OCI-LY1 (cell line): ENCODE data around the gene P3R3URF.

ENCODE experiments used
- H2AFZ ChIP-seq: fragments of 200-600 bp; sonication (generic), shearing (Covaris generic); 2 replicates; pipeline ENCODE4 v1.6.0; 2014; ENCODE audit warnings: antibody characterized with exemption, mild to moderate bottlenecking, low read length
- H3F3A ChIP-seq: fragments of 200-600 bp; sonication (generic), shearing (Covaris generic); 2 replicates; pipeline ENCODE4 v1.6.0; 2014; ENCODE audit warnings: mild to moderate bottlenecking, antibody characterized with exemption, low read length, moderate library complexity; ENCODE audit not compliant: insufficient read depth
- H3K27ac ChIP-seq: fragments of 200-600 bp; sonication (generic); 2 replicates; pipeline ENCODE4 v1.5.1; 2014; ENCODE audit warnings: low read length, mixed run types, mild to moderate bottlenecking, low read depth; ENCODE audit not compliant: poor library complexity, severe bottlenecking
- H3K27me3 ChIP-seq: fragments of 200-600 bp; sonication (generic); 2 replicates; pipeline ENCODE4 v1.6.0; 2014; ENCODE audit warnings: antibody characterized with exemption, mild to moderate bottlenecking, low read length, moderate library complexity; ENCODE audit not compliant: insufficient read depth
- H3K36me3 ChIP-seq: fragments of 200-600 bp; sonication (generic); 2 replicates; pipeline ENCODE4 v1.6.1; 2014; ENCODE audit warnings: mild to moderate bottlenecking, antibody characterized with exemption, low read length, moderate library complexity, mixed read lengths; ENCODE audit not compliant: insufficient read depth
- H3K4me1 ChIP-seq: fragments of 200-600 bp; sonication (generic); 2 replicates; pipeline ENCODE4 v1.5.1; 2014; ENCODE audit warnings: mild to moderate bottlenecking, low read length, moderate library complexity; ENCODE audit not compliant: insufficient read depth, severe bottlenecking
- H3K4me2 ChIP-seq: fragments of 200-600 bp; sonication (generic), shearing (Covaris generic); 2 replicates; pipeline ENCODE4 v1.6.1; 2014; ENCODE audit warnings: low read length
- H3K4me3 ChIP-seq: fragments of 200-600 bp; sonication (generic); 2 replicates; pipeline ENCODE4 v1.5.1; 2014; ENCODE audit warnings: low read length, low read depth, mild to moderate bottlenecking, mixed read lengths; ENCODE audit not compliant: poor library complexity, severe bottlenecking
- H3K79me2 ChIP-seq: fragments of 200-600 bp; shearing (Covaris generic); 2 replicates; pipeline ENCODE4 v1.6.1; 2016; ENCODE audit warnings: mixed run types, low read length, mixed read lengths; ENCODE audit not compliant: insufficient read depth
- H3K9ac ChIP-seq: fragments of 200-600 bp; sonication (generic), shearing (Covaris generic); 2 replicates; pipeline ENCODE4 v1.6.1; 2014; ENCODE audit warnings: mild to moderate bottlenecking, low read length, mixed read lengths
- H3K9me2 ChIP-seq: fragments of 200-600 bp; sonication (generic), shearing (Covaris generic); 2 replicates; pipeline ENCODE4 v1.6.1; 2014; ENCODE audit warnings: low read depth, mild to moderate bottlenecking, low read length, mixed read lengths
- H3K9me3 ChIP-seq: fragments of 200-600 bp; shearing (Covaris generic); 2 replicates; pipeline ENCODE4 v1.6.1; 2014; ENCODE audit warnings: low read length, mixed read lengths
- H4K20me1 ChIP-seq: fragments of 200-600 bp; sonication (generic), shearing (Covaris generic); 2 replicates; pipeline ENCODE4 v1.6.0; 2016; ENCODE audit warnings: mild to moderate bottlenecking, low read length; ENCODE audit not compliant: insufficient read depth
- EZH2 ChIP-seq: fragments of 200-600 bp; sonication (generic), shearing (Covaris generic); IDR thresholded peaks from 2 replicates; pipeline ENCODE4 v1.8.0; 2017; ENCODE audit warnings: borderline replicate concordance, mixed run types, mild to moderate bottlenecking, antibody characterized with exemption, low read length, moderate library complexity, mixed read lengths
- TF ChIP-seq, protein P1 (sequence below): fragments of 200-600 bp; sonication (generic), shearing (Covaris generic); IDR thresholded peaks from 2 replicates; pipeline ENCODE4 v1.5.1; 2017; ENCODE audit warnings: mild to moderate bottlenecking, antibody characterized with exemption, low read length, moderate library complexity, mixed read lengths

Gene P3R3URF

GRCh38 chr1:46152016-46152415, 24.3 kb downstream of the P3R3URF start:
- H4K20me1 ChIP-seq, result no peaks in the 10 kb centered on the region
- H3K9me3 ChIP-seq, result no peaks in the 10 kb centered on the region
- TF ChIP-seq EZH2, result no peak
- TF ChIP-seq, protein P1, sequence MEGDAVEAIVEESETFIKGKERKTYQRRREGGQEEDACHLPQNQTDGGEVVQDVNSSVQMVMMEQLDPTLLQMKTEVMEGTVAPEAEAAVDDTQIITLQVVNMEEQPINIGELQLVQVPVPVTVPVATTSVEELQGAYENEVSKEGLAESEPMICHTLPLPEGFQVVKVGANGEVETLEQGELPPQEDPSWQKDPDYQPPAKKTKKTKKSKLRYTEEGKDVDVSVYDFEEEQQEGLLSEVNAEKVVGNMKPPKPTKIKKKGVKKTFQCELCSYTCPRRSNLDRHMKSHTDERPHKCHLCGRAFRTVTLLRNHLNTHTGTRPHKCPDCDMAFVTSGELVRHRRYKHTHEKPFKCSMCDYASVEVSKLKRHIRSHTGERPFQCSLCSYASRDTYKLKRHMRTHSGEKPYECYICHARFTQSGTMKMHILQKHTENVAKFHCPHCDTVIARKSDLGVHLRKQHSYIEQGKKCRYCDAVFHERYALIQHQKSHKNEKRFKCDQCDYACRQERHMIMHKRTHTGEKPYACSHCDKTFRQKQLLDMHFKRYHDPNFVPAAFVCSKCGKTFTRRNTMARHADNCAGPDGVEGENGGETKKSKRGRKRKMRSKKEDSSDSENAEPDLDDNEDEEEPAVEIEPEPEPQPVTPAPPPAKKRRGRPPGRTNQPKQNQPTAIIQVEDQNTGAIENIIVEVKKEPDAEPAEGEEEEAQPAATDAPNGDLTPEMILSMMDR, result no peak
- no peaks in the 10 kb centered on the region for H3K9me2 ChIP-seq
- H2AFZ ChIP-seq, result no peak overlapping the region
- H3K27me3 ChIP-seq, result no peaks in the 10 kb centered on the region
- H3K36me3 ChIP-seq, result no peaks in the 10 kb centered on the region
- H3K4me3 ChIP-seq, result no peak overlapping the region
- no peaks in the 10 kb centered on the region for H3K79me2 ChIP-seq
- H3K27ac ChIP-seq, result no peak overlapping the region
- H3F3A ChIP-seq, result no peaks in the 10 kb centered on the region
- H3K4me1 ChIP-seq, result no peaks in the 10 kb centered on the region
- H3K9ac ChIP-seq, result no peak overlapping the region
- H3K4me2 ChIP-seq, result no peak overlapping the region

DNA sequence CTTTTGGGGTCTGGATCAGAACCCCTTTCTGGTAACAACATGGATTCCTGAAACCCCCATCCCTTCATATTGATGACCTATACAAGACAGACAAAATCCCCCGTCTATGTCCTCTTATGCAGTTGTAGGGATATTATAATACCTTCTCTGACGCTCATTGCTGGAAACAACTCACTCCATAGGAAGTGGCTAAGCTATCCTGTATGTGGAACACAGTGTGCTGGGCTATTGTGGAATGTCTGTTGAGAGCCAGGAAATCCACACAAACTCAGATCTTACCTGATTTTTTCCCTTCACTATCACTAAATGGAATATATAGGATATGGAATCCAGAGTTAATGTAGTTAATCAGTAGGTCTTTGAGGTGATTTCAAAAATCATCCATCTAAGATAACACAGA, 26.2 kb downstream of the P3R3URF start:
- Histone ChIP-seq H3K36me3 (no peaks in the 10 kb centered on the region), H3K9me3 (no peaks in the 10 kb centered on the region), H3K27me3 (no peaks in the 10 kb centered on the region), H3K4me3 (no peak overlapping the region), H3K79me2 (no peaks in the 10 kb centered on the region), H3K27ac (no peak overlapping the region), H4K20me1 (no peaks in the 10 kb centered on the region), H3K9me2 (no peaks in the 10 kb centered on the region), H3K4me1 (no peaks in the 10 kb centered on the region), H2AFZ (no peak overlapping the region), H3F3A (no peaks in the 10 kb centered on the region), H3K4me2 (no peak overlapping the region), H3K9ac (no peak overlapping the region)
- no peak for TF ChIP-seq EZH2
- TF ChIP-seq, protein P1, result no peak

DNA sequence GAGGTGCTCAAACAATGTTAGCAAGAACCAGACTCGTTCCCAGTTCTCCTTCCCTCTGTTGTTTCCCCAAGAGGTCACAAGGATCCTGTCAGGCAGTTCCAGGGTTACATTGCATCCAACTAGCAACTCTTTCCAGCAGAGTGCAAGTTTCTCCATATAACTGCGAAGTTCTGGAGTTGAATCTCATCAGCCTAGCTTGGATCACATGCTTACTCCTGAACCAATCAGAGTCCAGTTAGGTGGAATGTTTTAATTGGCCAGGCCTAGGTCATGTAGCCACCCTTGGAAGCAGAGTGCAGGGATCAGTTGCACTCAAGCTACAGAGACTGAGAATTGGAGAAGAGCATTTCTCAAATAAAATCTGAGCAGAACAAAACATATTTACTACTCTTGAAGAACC, 28.0 kb downstream of the P3R3URF start:
- Histone ChIP-seq H2AFZ (no peak overlapping the region), H3K27me3 (no peaks in the 10 kb centered on the region)
- TF ChIP-seq EZH2, result no peak
- TF ChIP-seq, protein P1, result no peak

More for the DNA sequence above, 28.0 kb downstream of the P3R3URF start:
- H3F3A ChIP-seq, result no peaks in the 10 kb centered on the region
- no peaks in the 10 kb centered on the region for H4K20me1 ChIP-seq
- H3K4me1 ChIP-seq, result no peaks in the 10 kb centered on the region
- no peak overlapping the region for H3K4me2 ChIP-seq
- H3K4me3 ChIP-seq, result no peak overlapping the region
- H3K27ac ChIP-seq, result no peak overlapping the region
- H3K9me2 ChIP-seq, result no peaks in the 10 kb centered on the region
- H3K9ac ChIP-seq, result no peak overlapping the region
- H3K79me2 ChIP-seq, result no peaks in the 10 kb centered on the region
- H3K9me3 ChIP-seq, result no peaks in the 10 kb centered on the region
- no peaks in the 10 kb centered on the region for H3K36me3 ChIP-seq
